MCF 10A (cell line): ENCODE data around the gene LHFPL2. TPM values are rescaled to one million over a fixed set of nuclear protein-coding genes. Genes with fewer than 3 reads are reported as not detected.

Source experiments
- BruUV-seq: library from RNA; stranded (reverse); fragments of 400-500 nt; replicated peaks from 2 replicates; lab custom pipeline; 2021; lab: Mats Ljungman, UMichigan
- CTCF ChIA-PET: fragments of 300-600 bp; sonication (Branson Sonifier 250); formaldehyde crosslinking; extraction: SDS; loops from one replicate; lab custom pipeline; 2021; ENCODE audit warnings: antibody characterized with exemption, inconsistent platforms; lab: Yijun Ruan, JAX
- POLR2A ChIA-PET: fragments of 300-600, 350-650 bp; sonication (Branson Sonifier 250); formaldehyde crosslinking; extraction: SDS; loops from one replicate; lab custom pipeline; 2020; ENCODE audit warnings: antibody characterized with exemption, inconsistent platforms; lab: Yijun Ruan, JAX
- DNase-seq: peaks from one replicate; pipeline ENCODE4 v3.0.0-alpha.2; 2018; ENCODE audit not compliant: unreplicated experiment
- H3K27ac Mint-ChIP-seq: one replicate; pipeline ENCODE4 v1.8.0; 2022; ENCODE audit warnings: mild to moderate bottlenecking, low read depth, mixed read lengths; ENCODE audit not compliant: unreplicated experiment
- H3K27me3 Mint-ChIP-seq: one replicate; pipeline ENCODE4 v1.8.0; 2022; ENCODE audit warnings: mixed read lengths; ENCODE audit not compliant: insufficient read depth, unreplicated experiment
- H3K36me3 Mint-ChIP-seq: one replicate; pipeline ENCODE4 v1.8.0; 2022; ENCODE audit warnings: mild to moderate bottlenecking, moderate library complexity, mixed read lengths; ENCODE audit not compliant: insufficient read depth, unreplicated experiment
- H3K4me1 Mint-ChIP-seq: one replicate; pipeline ENCODE4 v1.8.0; 2022; ENCODE audit warnings: mixed read lengths; ENCODE audit not compliant: insufficient read depth, unreplicated experiment
- H3K4me3 Mint-ChIP-seq: one replicate; pipeline ENCODE4 v1.8.0; 2022; ENCODE audit warnings: mild to moderate bottlenecking, moderate library complexity, mixed read lengths; ENCODE audit not compliant: unreplicated experiment
- H3K9me3 Mint-ChIP-seq: one replicate; pipeline ENCODE4 v1.8.0; 2022; ENCODE audit warnings: mixed read lengths; ENCODE audit not compliant: unreplicated experiment
- CTCF ChIP-seq: fragments of 200-600 bp; IDR thresholded peaks from one replicate; pipeline ENCODE4 v1.8.0; 2022; ENCODE audit warnings: antibody characterized with exemption, mild to moderate bottlenecking; ENCODE audit not compliant: unreplicated experiment
- intact Hi-C: fragments of 100-400 bp; cut with micrococcal nuclease; formaldehyde crosslinking; loops from 2 replicates; pipeline ENCODE4 v1.14.1; 2022
- total RNA-seq: library from RNA; stranded (reverse); gene quantifications from 2 replicates; pipeline ENCODE4 v1.2.3, GENCODE V29; 2022

The LHFPL2 gene
- total RNA-seq, 1 experiment from 2014 or later, result 45.9 TPM

GRCh38 chr5:78654386-78654785, 5.8 kb upstream of the LHFPL2 start:
- H3K4me1 Mint-ChIP-seq, result peaks cover 14% of the 10 kb centered on the region
- no peak overlapping the region for H3K4me3 Mint-ChIP-seq
- no TSS peak for BruUV-seq
- intact Hi-C loops, result no loop called here
- DNase-seq, result no peak
- ChIA-PET POLR2A (interaction anchor here (0.6 to 1.5 kb wide), 4 partner anchors 46 to 959 kb away, joined by 3 to 7 read pairs (median 3); no protein-coding TSS in a partner anchor), CTCF (interaction anchor here (0.6 to 1.2 kb wide), 2 partner anchors 9 to 18 kb away, joined by 3 read pairs; no protein-coding TSS in a partner anchor)
- no peaks in the 10 kb centered on the region for H3K36me3 Mint-ChIP-seq
- H3K9me3 Mint-ChIP-seq, result no peaks in the 10 kb centered on the region
- TF ChIP-seq CTCF, result no peak
- H3K27ac Mint-ChIP-seq, result no peak overlapping the region
- no peaks in the 10 kb centered on the region for H3K27me3 Mint-ChIP-seq

- no TSS peak for BruUV-seq
- TF ChIP-seq CTCF, result no peak
- Mint-ChIP-seq H3K4me1 (peaks cover 14% of the 10 kb centered on the region), H3K9me3 (no peaks in the 10 kb centered on the region), H3K4me3 (no peak overlapping the region), H3K27me3 (no peaks in the 10 kb centered on the region), H3K36me3 (no peaks in the 10 kb centered on the region), H3K27ac (no peak overlapping the region)
- DNase-seq, result peak; percentile 35
- POLR2A ChIA-PET, result interaction anchor here (0.6 to 1.5 kb wide), 4 partner anchors 46 to 959 kb away, joined by 3 to 7 read pairs (median 3); no protein-coding TSS in a partner anchor
- CTCF ChIA-PET, result interaction anchor here (0.6 to 1.2 kb wide), 2 partner anchors 9 to 18 kb away, joined by 3 read pairs; no protein-coding TSS in a partner anchor
- intact Hi-C loops, result no loop called here
These were observed 5.3 kb upstream of the LHFPL2 start for GRCh38 chr5:78653681-78654366.

DNA sequence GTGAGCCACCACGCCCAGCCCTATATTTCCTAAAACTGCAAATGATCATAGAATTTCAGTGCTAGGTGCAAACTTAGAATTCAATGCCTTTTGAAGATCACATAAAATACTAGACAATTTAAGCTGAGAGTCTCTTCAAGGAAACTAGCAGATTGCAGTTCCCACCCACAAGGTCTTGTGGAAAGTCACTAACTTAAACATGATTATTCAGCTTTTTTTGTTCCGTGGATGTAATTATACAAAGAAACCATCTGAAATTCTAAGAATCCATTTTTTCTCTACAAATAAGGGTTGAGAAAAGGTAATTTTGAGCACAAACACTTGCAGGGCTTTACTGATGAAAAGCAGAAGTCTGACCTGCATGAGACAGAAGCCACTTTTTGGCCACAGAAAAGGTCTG, 4.5 kb upstream of the LHFPL2 start:
- intact Hi-C loops, result no loop called here

More for the DNA sequence above, 4.5 kb upstream of the LHFPL2 start:
- no peak overlapping the region for H3K4me3 Mint-ChIP-seq
- CTCF ChIA-PET, result no interaction called here
- POLR2A ChIA-PET, result interaction anchor here (0.6 to 1.5 kb wide), 2 partner anchors 47 to 1756 kb away, joined by 3 to 7 read pairs; no protein-coding TSS in a partner anchor
- no peaks in the 10 kb centered on the region for H3K27me3 Mint-ChIP-seq
- H3K36me3 Mint-ChIP-seq, result no peaks in the 10 kb centered on the region
- no peaks in the 10 kb centered on the region for H3K9me3 Mint-ChIP-seq
- no peak overlapping the region for H3K27ac Mint-ChIP-seq
- no peak for TF ChIP-seq CTCF
- H3K4me1 Mint-ChIP-seq, result peaks cover 14% of the 10 kb centered on the region
- DNase-seq, result no peak
- no TSS peak for BruUV-seq
